ENCODE measurements around the gene MYH14. TPM values are rescaled to one million over a fixed set of nuclear protein-coding genes. Genes with fewer than 3 reads are reported as not detected.

The MYH14 gene
- total and polyA plus RNA-seq, 2 of the 4 experiments (the other 2 are of a cell fraction): not detected

DNA sequence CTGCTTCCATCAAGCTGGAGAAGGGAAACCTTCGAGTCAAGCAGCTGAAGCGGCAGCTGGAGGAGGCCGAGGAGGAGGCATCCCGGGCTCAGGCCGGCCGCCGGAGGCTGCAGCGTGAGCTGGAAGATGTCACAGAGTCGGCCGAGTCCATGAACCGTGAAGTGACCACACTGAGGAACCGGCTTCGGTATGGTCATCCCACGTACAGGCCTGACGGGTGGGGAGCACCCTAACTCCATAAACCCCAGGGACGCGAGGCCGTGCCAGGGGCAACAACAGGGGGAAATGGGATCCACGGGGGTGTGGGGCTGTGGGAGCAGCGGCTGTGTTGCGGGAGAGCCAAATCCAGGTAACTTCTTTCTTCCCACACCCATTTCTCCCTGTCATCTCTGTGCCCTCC lies 105.6 kb downstream of the MYH14 start:
- H4K8ac ChIP-seq (ENCODE audit: low read depth in 2 of 2, low read length in 2 of 2): no peak overlapping the region
- intact Hi-C loops (cut with micrococcal nuclease) (no loop called here), in situ Hi-C loops (cut with MboI; ENCODE audit: low sequenced_read_pairs) (no loop called here), dilution Hi-C loops (cut with HindIII; ENCODE audit: low sequenced_read_pairs, unreplicated experiment) (no loop called here)
- TF ChIP-seq, protein P1, sequence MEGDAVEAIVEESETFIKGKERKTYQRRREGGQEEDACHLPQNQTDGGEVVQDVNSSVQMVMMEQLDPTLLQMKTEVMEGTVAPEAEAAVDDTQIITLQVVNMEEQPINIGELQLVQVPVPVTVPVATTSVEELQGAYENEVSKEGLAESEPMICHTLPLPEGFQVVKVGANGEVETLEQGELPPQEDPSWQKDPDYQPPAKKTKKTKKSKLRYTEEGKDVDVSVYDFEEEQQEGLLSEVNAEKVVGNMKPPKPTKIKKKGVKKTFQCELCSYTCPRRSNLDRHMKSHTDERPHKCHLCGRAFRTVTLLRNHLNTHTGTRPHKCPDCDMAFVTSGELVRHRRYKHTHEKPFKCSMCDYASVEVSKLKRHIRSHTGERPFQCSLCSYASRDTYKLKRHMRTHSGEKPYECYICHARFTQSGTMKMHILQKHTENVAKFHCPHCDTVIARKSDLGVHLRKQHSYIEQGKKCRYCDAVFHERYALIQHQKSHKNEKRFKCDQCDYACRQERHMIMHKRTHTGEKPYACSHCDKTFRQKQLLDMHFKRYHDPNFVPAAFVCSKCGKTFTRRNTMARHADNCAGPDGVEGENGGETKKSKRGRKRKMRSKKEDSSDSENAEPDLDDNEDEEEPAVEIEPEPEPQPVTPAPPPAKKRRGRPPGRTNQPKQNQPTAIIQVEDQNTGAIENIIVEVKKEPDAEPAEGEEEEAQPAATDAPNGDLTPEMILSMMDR (conservative IDR thresholded peaks at IDR 0.05; ENCODE audit: low read depth, low read length): no peak
- TF ChIP-seq BHLHE40 (IDR thresholded peaks at IDR 0.05; ENCODE audit: low read depth, low read length) (no peak), RAD21 (IDR thresholded peaks at IDR 0.05; ENCODE audit: low read length) (no peak), POLR2A (IDR thresholded peaks at IDR 0.05; ENCODE audit: low read depth, low read length) (no peak), RCOR1 (IDR thresholded peaks at IDR 0.05; ENCODE audit: insufficient replicate concordance, low read length) (no peak), RFX5 (IDR thresholded peaks at IDR 0.05; ENCODE audit: low read depth, low read length) (no peak), SMC3 (IDR thresholded peaks at IDR 0.05; ENCODE audit: low read depth, low read length) (no peak), MAFK (IDR thresholded peaks at IDR 0.05; ENCODE audit: low read depth, low read length) (no peak), CEBPB (IDR thresholded peaks at IDR 0.05; ENCODE audit: low read depth, low read length) (no peak), CHD1 (IDR thresholded peaks at IDR 0.05; ENCODE audit: low read depth, low read length) (no peak)
- TF ChIP-seq, protein P2, sequence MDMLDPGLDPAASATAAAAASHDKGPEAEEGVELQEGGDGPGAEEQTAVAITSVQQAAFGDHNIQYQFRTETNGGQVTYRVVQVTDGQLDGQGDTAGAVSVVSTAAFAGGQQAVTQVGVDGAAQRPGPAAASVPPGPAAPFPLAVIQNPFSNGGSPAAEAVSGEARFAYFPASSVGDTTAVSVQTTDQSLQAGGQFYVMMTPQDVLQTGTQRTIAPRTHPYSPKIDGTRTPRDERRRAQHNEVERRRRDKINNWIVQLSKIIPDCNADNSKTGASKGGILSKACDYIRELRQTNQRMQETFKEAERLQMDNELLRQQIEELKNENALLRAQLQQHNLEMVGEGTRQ (IDR thresholded peaks at IDR 0.05; ENCODE audit: low read depth, low read length): no peak
- H3K56ac ChIP-seq (ENCODE audit: extremely low read depth, insufficient read depth, low read length): no peak overlapping the region
- no peak overlapping the region for H3K27ac ChIP-seq (ENCODE audit: insufficient read depth, low read length)
- no peaks in the 10 kb centered on the region for H3K79me1 ChIP-seq (ENCODE audit: low read depth in 1 of 2, low read length in 2 of 2)
- no peak overlapping the region for H2AFZ ChIP-seq (replicated peaks; ENCODE audit: low read length, poor library complexity)
- no peak overlapping the region for H4K91ac ChIP-seq (ENCODE audit: insufficient read depth, low read depth, low read length)
- no peaks in the 10 kb centered on the region for H3K36me3 ChIP-seq (ENCODE audit: control insufficient read depth, insufficient read depth, low read length)
- H2BK120ac ChIP-seq (ENCODE audit: low read depth, low read length): no peak overlapping the region
- ATAC-seq (ENCODE audit: low read depth): no peak
- H3K4me3 ChIP-seq (ENCODE audit: insufficient read depth, low read depth, low read length): no peak overlapping the region
- H3K9ac ChIP-seq (ENCODE audit: low read depth, low read length): no peak overlapping the region
- WGBS, 2 experiments (ENCODE audit: extremely low coverage in 2 of 2, insufficient read length in 1 of 2): 64% methylated on average over 5 of the region's 21 CpGs; no CpG with 5 or more reads in 1 of the 2 experiments
- no peak overlapping the region for H2BK5ac ChIP-seq (ENCODE audit: low read depth, low read length, poor library complexity, severe bottlenecking)
- no peaks in the 10 kb centered on the region for H4K20me1 ChIP-seq (ENCODE audit: insufficient read depth, low read length)
- no peak overlapping the region for H2AK9ac ChIP-seq (replicated peaks; ENCODE audit: low read depth, low read length, poor library complexity)
- no peak overlapping the region for H2BK20ac ChIP-seq (ENCODE audit: low read depth, low read length)
- H3K27me3 ChIP-seq (ENCODE audit: control insufficient read depth, insufficient read depth, low read length): peaks cover 26% of the 10 kb centered on the region
- no peak overlapping the region for H3K4me2 ChIP-seq (ENCODE audit: low read depth, low read length)
- no peaks in the 10 kb centered on the region for H3K4me1 ChIP-seq (ENCODE audit: control insufficient read depth, insufficient read depth, low read length)
- ChIA-PET CTCF (no interaction called here), POLR2A (ENCODE audit: unreplicated experiment) (no interaction called here)
- no peaks in the 10 kb centered on the region for H3K9me1 ChIP-seq (ENCODE audit: insufficient read depth, low read length)
- no peak overlapping the region for H3K4ac ChIP-seq (ENCODE audit: low read depth, low read length)
- no peak overlapping the region for H3K18ac ChIP-seq (ENCODE audit: low read depth, low read length)
- no peak overlapping the region for H2AK5ac ChIP-seq (ENCODE audit: low read depth, low read length)
- no peak overlapping the region for H3K14ac ChIP-seq (replicated peaks; ENCODE audit: low read depth, low read length)
- peaks cover 3% of the 10 kb centered on the region; the same call in 1 of the 2 replicates for H3K9me3 ChIP-seq (ENCODE audit: control insufficient read depth, insufficient read depth, low read length)
- no peak for DNase-seq
- H3K23ac ChIP-seq (ENCODE audit: low read depth, low read length): no peak overlapping the region
- H2BK15ac ChIP-seq (ENCODE audit: low read depth, low read length): no peak overlapping the region
- BruUV-seq (replicated peaks): no TSS peak
- no peak overlapping the region for H4K5ac ChIP-seq (ENCODE audit: low read depth, low read length)

Data from IMR-90 (cell line).